OCI-LY3 (cell line): Measurements from ENCODE around the gene DRAP1.

Experiments used
- H2AFZ ChIP-seq: fragments of 200-600, 300-600 bp; shearing (Covaris generic); 2 replicates; pipeline ENCODE4 v1.6.0; 2014; ENCODE audit warnings: antibody characterized with exemption, low read depth, low read length
- H3K27ac ChIP-seq: fragments of 200-600, 300-600 bp; sonication (generic); 2 replicates; pipeline ENCODE4 v1.5.1; 2014; ENCODE audit warnings: mild to moderate bottlenecking, low read length, moderate library complexity, mixed read lengths
- H3K27me3 ChIP-seq: fragments of 200-600, 300-600 bp; sonication (generic); 2 replicates; pipeline ENCODE4 v1.6.1; 2014; ENCODE audit warnings: low read depth, low read length, mixed read lengths
- H3K36me3 ChIP-seq: fragments of 200-600, 300-600 bp; sonication (generic); replicated peaks from 2 replicates; pipeline ENCODE3; 2014; ENCODE audit warnings: low read depth, low read length, mixed read lengths
- H3K4me1 ChIP-seq: fragments of 300-600, 200-600 bp; sonication (generic); 2 replicates; pipeline ENCODE4 v1.6.1; 2014; ENCODE audit warnings: low read length, mixed read lengths
- H3K4me2 ChIP-seq: fragments of 200-600, 300-600 bp; sonication (generic); 2 replicates; pipeline ENCODE4 v1.6.1; 2014; ENCODE audit warnings: low read length, mixed read lengths
- H3K4me3 ChIP-seq: fragments of 300-600, 200-600 bp; sonication (generic); 2 replicates; pipeline ENCODE4 v1.5.1; 2014; ENCODE audit warnings: antibody characterized with exemption, mild to moderate bottlenecking, low read length, moderate library complexity
- H3K79me2 ChIP-seq: fragments of 300-600, 200-600 bp; shearing (Covaris generic); 2 replicates; pipeline ENCODE4 v1.6.1; 2014; ENCODE audit warnings: mild to moderate bottlenecking, low read length, mixed read lengths
- H3K9ac ChIP-seq: fragments of 300-600, 200-600 bp; shearing (Covaris generic); 2 replicates; pipeline ENCODE4 v1.6.0; 2014; ENCODE audit warnings: mild to moderate bottlenecking, low read length, moderate library complexity
- H3K9me3 ChIP-seq: fragments of 200-600, 300-600 bp; shearing (Covaris generic); 2 replicates; pipeline ENCODE4 v1.6.1; 2014; ENCODE audit warnings: low read length, mixed read lengths; ENCODE audit not compliant: insufficient read depth
- H4K20me1 ChIP-seq: fragments of 200-600, 300-600 bp; sonication (generic); 2 replicates; pipeline ENCODE4 v1.6.1; 2016; ENCODE audit warnings: low read length, mixed read lengths; ENCODE audit not compliant: insufficient read depth
- EZH2phosphoT487 ChIP-seq: fragments of 200-600 bp; shearing (Covaris generic); IDR thresholded peaks from 2 replicates; pipeline ENCODE4 v1.6.1; 2018; ENCODE audit warnings: antibody characterized with exemption, mixed run types, low read depth
- TF ChIP-seq, protein P1 (sequence below): fragments of 200-600, 300-600 bp; sonication (generic); IDR thresholded peaks from 2 replicates; pipeline ENCODE4 v1.5.1; 2014; ENCODE audit warnings: antibody characterized with exemption, low read length, low read depth

Gene DRAP1

DNA sequence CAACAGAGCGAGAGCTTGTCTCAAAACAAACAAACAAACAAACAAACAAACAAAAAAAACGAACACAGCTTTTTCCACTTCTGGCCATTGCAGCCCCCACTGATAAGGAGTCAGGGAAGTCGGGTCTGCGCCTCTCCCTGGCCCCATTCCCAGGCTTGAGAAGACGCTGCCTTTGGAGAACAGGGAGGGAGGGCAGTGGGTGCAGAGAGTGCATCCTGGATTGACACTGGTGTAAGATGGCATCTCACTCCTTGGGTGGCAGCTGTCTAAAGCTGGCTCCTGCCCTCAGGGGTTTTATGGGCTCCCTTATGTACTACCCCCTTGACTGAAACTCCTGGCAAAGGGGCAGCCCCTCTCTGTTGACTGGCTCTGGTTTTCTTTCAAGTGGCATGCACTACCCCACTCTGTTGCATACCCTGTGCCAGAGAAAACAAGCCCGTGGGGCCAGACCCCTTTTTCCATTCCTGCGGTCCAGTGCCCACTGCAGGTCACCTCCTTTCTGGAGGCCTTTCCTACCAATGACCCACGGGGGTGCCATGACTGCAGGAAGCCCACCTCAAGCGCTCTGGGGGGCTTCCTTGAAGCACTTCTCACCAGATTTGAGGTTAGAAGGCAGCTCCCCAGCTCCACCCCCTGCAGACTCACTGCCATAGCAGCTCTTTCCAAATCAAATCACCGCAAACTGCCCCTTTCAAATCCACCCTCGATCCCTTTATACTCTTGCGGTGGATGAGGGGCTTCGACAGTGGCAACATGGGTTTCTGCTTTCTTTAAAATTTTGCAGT, 12.7 kb downstream of the DRAP1 start:
- Histone ChIP-seq H3K4me1 (peaks cover 41% of the 10 kb centered on the region), H3K9ac (no peak overlapping the region), H3K4me3 (no peak overlapping the region), H4K20me1 (no peaks in the 10 kb centered on the region), H3K36me3 (no peaks in the 10 kb centered on the region), H3K27me3 (no peaks in the 10 kb centered on the region), H3K27ac (no peak overlapping the region), H2AFZ (peak overlapping the region; percentile 63), H3K79me2 (no peaks in the 10 kb centered on the region), H3K9me3 (no peaks in the 10 kb centered on the region), H3K4me2 (peak overlapping the region; percentile 19; the same call in 1 of the 2 replicates)
- no peak for TF ChIP-seq EZH2phosphoT487
- TF ChIP-seq, protein P1, sequence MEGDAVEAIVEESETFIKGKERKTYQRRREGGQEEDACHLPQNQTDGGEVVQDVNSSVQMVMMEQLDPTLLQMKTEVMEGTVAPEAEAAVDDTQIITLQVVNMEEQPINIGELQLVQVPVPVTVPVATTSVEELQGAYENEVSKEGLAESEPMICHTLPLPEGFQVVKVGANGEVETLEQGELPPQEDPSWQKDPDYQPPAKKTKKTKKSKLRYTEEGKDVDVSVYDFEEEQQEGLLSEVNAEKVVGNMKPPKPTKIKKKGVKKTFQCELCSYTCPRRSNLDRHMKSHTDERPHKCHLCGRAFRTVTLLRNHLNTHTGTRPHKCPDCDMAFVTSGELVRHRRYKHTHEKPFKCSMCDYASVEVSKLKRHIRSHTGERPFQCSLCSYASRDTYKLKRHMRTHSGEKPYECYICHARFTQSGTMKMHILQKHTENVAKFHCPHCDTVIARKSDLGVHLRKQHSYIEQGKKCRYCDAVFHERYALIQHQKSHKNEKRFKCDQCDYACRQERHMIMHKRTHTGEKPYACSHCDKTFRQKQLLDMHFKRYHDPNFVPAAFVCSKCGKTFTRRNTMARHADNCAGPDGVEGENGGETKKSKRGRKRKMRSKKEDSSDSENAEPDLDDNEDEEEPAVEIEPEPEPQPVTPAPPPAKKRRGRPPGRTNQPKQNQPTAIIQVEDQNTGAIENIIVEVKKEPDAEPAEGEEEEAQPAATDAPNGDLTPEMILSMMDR, result peak; percentile 36

DNA sequence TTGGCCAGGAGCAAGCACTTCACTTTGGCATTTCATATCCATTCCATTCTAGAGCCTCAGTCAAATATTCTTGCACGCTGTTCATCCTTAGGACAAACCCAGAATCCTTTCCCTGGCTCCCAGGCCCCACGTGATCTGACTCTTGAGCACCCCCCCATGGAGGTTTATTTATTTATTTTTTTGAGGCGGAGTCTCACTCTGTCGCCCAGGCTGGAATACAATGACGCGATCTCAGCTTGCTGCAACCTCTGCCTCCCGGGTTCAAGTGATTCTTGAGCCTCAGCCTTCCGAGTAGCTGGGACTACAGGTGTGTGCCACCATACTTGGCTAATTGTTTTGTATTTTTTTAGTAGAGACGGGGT, 13.3 kb downstream of the DRAP1 start:
- Histone ChIP-seq H3K4me1 (peaks cover 41% of the 10 kb centered on the region), H2AFZ (peak overlapping the region; percentile 63; the same call in 1 of the 2 replicates), H3K4me3 (no peak overlapping the region), H3K27me3 (no peaks in the 10 kb centered on the region), H3K27ac (no peak overlapping the region), H3K9ac (no peak overlapping the region), H3K79me2 (no peaks in the 10 kb centered on the region), H3K9me3 (no peaks in the 10 kb centered on the region), H4K20me1 (no peaks in the 10 kb centered on the region), H3K36me3 (no peaks in the 10 kb centered on the region), H3K4me2 (0 out of 2 replicates have a peak overlapping the region, but pooled peaks have one; percentile 19)
- TF ChIP-seq, protein P1, result no peak; the same call in 1 of the 2 replicates
- no peak for TF ChIP-seq EZH2phosphoT487

DNA sequence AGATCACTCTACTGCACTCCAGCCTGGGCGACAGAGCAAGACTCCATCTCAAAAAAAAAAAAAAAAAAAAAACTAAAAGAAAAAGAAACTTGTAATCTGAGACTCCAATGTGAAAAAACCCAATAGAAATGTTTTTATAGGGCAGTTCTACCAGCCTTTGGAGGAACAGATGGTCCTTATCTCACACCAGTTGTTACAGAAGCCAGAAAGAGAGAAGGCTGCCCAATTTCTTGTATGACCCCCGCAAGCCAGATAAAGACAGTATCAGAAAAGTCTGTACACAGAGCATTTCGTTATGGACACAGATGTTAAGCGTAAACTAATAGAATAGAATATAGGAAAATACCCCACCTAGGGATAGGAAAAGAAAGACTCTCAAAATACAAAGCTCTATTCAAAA, 14.8 kb downstream of the DRAP1 start:
- H3K4me3 ChIP-seq, result no peak overlapping the region

DNA sequence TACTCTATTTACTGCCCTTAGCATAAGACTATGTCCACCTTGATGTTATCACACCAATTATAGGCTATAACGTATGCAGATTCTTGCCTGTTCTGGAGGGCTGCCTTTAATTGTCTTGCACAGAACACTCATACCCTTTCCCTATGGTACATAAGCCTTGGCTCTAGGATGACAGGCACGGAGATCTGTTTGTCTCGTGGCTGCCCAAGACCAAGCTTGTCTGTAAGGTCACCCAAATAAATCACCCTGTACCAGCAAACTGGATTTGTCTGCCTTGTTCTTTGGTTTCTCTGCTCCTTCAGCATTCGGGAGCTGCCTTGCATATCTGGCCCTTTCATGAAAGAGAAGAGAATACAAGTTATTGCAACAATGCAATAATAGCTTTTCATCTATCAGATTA, 18.5 kb downstream of the DRAP1 start:
- H3K27ac ChIP-seq, result no peak overlapping the region
- no peak overlapping the region for H3K4me3 ChIP-seq
- no peak for TF ChIP-seq EZH2phosphoT487
- TF ChIP-seq, protein P1, result no peak
- no peaks in the 10 kb centered on the region for H3K9me3 ChIP-seq
- no peak overlapping the region for H3K4me2 ChIP-seq
- H3K36me3 ChIP-seq, result no peaks in the 10 kb centered on the region
- no peak overlapping the region for H3K9ac ChIP-seq
- H3K4me1 ChIP-seq, result peaks cover 34% of the 10 kb centered on the region
- no peaks in the 10 kb centered on the region for H3K79me2 ChIP-seq
- H3K27me3 ChIP-seq, result no peaks in the 10 kb centered on the region
- H4K20me1 ChIP-seq, result no peaks in the 10 kb centered on the region
- H2AFZ ChIP-seq, result no peak overlapping the region

More for the DNA sequence above, 14.8 kb downstream of the DRAP1 start:
- Histone ChIP-seq H3K36me3 (no peaks in the 10 kb centered on the region), H3K27ac (no peak overlapping the region), H3K9me3 (no peaks in the 10 kb centered on the region), H3K9ac (no peak overlapping the region), H2AFZ (no peak overlapping the region), H3K4me1 (peaks cover 31% of the 10 kb centered on the region), H3K27me3 (no peaks in the 10 kb centered on the region), H3K4me2 (no peak overlapping the region), H3K79me2 (no peaks in the 10 kb centered on the region), H4K20me1 (no peaks in the 10 kb centered on the region)
- no peak for TF ChIP-seq EZH2phosphoT487
- TF ChIP-seq, protein P1, result no peak
